Umbilical cord (tissue), 2 donors: ENCODE measurements around the gene ORM2. TPM values are rescaled to one million over a fixed set of nuclear protein-coding genes. Genes with fewer than 3 reads are reported as not detected.
"Not testable (repeated sequence)": the region's sequence is repeated elsewhere in the genome, so short reads cannot be mapped to it uniquely, and the experiment has no call there.

ENCODE experiments used
- DNase-seq: peaks from one replicate; pipeline ENCODE4 v3.0.0-alpha.2; 2015; ENCODE audit warnings: low spot score
- total RNA-seq: library from RNA; depleted of rRNA; stranded (reverse); fragments of >200 nt; gene quantifications from one replicate; pipeline ENCODE4 v1.2.3, GENCODE V29; 2014; ENCODE audit warnings: low replicate concordance; ENCODE audit not compliant: insufficient read depth

The ORM2 gene
- total RNA-seq = not detected

DNA sequence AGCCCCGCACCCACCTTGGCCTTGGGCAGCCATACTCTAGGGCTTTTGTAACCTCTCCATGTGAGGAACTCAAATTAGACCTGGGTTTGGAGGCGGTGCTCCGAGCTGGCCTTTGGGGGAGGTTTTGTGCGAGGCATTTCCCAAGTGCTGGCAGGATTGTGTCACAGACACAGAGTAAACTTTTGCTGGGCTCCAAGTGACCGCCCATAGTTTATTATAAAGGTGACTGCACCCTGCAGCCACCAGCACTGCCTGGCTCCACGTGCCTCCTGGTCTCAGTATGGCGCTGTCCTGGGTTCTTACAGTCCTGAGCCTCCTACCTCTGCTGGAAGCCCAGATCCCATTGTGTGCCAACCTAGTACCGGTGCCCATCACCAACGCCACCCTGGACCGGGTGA is at the start of gene ORM2:
Gene ORM2 (plus strand): TSS at position 245 of the 398 bp plus-strand sequence. CDS start 36 bp downstream, at position 281.
- not testable (repeated sequence) for DNase-seq

DNA sequence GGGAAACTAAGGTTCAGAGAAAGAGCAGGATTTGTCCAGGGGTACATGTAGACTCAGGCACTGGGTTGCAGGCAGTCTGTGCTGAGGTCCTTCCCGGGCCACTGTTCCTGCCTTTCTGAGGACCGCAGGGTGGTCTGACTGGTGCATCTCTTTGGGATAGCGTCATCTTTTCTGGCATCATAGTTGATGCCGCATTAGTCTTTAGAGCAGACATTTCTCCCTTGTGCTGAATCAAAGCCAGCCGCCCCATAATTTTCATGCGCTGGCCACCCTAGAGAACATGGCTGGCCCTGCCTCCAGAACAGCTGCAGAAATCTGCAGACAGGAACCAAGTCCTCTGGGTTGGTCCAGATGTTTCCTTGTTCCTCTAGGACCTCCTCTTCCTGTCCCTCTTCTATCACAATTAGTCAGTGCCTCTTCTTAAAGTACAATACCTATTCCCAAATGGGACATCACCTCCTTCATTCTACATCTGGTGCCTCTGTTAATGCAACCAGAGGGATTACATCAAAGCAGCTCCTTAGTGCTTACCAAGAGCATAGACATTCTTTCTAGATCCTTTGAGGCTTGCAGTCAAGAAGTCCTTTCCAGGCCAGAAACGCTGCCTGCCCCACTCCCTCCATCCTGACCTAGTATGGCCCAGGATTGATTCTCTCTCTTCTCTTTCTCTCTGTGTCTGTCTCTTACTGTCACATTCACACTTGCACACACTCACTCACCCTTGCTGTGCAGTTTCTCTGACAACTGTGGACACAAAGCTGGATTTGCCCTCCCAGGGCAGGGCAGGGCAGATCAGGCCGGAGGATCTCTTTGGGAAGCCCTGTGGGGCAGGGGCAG is 48.8 kb upstream of the ORM2 start:
- no peak for DNase-seq

DNA sequence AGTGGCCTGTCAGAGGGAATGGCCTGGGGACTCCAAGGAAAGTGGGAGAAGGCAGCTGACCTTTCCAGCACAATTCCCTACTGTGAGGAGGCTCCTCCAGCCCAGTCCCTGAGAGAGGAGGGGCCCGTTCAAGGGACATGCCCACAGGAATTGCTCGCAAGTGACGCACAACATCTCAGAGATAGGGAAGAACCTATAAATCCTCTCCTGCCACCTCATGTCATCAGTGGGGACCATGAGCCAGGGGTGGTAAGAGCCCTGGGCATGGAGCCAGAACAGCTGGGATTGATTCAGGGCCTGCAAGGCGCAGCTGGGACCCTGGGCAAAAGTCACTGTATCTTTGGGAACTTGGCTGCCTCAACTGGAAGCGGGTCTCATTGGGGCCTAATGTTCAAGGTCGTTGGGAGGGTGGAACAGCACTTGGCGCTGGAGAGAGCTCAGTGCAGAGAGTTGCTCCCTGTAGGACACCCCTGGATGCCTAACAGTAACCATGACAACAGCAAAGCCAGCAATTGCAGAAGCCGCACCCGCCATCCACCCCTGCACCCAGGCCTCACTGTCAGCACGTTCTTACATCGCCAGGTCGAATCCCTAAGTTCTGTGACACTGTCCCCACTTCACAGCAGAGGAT is 48.1 kb upstream of the ORM2 start:
- peak; percentile 71 for DNase-seq

DNA sequence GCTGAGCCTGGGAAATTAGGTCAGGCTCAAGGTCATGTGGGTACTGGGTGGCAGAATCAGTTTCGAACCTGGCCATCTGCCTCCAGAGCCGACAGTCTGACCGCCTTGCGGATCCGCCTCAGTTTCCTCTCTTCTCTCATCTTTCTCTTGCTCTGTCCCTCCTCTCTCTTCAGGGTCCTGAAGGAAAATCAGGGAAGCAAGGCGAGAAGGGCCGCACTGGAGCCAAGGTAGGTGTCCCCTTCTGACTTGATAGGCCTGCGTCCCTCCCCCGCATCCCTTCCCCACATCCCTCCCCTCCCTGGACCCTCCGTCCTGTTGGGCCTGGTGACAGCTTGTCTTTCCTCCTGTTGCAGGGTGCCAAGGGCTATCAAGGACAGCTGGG is 47.6 kb upstream of the ORM2 start:
- DNase-seq = no peak

DNA sequence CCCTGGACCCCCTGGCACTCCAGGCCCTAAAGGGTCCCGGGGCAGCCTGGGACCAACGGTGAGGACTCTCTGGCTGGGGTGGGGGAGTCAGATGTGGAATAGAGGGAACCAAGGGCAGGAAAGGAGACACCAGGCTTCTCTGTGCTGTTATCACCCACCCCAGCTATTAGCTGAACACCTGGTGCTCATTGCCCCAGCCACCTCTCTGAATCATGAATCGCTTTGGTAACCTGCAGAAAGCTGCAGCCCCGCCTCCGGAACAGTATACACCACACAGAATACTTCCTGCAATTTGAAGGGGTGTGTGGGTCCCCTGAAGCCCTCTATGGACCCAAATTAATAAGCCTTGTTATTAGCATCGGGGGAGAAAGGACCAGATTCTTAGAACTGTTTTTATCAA is 47.2 kb upstream of the ORM2 start:
- DNase-seq = no peak

DNA sequence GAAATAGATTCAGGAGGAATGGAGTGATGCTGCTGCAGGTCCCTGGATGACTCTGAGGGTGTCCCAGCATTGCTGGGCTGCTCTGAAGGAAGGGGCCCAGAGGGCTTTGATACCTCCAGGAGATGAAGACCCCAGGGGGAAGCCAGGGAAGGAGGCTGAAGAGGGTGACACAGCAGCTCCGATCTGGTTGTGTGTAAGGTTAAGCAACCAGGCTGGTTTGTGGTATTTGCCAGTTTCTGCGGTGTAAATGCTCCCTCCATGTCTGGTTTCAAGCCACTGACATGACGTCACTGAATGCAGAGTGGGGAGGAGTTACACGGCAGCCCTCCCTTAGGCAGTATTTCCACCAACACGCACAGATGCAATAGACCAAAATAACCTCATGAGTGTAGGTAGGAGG is 46.7 kb upstream of the ORM2 start:
- DNase-seq = peak; percentile 68

DNA sequence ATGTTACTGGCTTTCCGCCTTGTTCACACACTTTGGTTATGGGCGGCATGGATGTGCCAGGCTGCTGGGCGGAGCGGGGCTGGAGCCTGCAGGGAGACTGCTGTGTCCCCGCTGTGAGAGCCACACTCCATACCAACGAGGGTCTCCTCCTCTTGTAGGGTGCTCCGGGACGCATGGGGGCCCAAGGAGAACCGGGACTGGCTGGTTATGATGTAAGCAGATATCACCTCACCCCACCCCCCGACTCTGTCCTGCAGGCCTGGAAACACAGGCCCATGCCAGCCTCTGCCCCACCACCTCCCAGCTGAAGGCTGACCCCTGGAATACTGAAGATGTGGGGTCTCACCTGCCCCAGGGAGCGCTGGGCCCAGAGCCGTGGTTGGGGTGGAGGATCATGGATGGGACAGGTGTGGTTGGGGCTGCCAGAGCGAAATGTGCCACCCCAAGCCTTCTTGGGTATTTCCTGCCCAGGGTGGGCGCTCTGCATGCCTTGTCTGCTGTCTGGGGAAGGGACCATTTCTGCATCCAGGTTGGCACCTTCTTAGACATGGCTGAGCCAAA is 46.0 kb upstream of the ORM2 start:
- no peak for DNase-seq

DNA sequence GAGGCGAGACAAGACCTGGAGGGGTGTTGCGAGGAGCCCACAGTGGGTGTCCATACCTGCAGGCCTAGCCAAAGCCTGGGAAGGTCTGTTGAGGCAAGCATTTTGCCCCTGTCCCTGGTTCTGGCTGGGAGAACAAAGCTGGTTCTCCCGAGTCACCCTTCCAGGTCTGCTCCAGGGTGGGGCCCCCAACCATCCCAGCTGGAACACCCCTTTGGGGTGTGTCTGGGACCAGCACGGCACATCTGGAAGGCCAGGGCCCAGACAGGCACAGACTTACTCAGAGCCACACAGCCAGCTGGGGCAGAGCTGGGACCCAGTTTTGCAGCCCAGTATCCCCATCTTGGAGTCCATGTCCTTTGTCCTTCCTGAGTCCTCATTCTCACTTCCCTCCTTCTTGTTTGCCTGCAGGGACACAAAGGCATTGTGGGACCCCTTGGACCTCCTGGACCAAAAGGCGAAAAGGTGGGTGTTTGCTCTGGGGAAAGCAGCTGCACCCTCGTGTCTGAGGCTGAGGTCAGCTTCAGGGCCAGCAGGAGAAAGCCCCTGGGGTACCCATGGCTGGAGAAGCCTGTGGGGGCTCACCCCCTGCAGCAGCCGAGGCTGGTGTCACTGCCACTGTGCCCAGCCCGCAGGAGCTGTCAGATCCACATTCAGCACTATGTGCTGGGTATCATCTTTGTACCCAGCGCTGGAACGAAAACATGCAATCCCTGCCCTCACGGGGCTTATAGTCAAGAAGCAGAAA is 45.2 kb upstream of the ORM2 start:
- no peak for DNase-seq

DNA sequence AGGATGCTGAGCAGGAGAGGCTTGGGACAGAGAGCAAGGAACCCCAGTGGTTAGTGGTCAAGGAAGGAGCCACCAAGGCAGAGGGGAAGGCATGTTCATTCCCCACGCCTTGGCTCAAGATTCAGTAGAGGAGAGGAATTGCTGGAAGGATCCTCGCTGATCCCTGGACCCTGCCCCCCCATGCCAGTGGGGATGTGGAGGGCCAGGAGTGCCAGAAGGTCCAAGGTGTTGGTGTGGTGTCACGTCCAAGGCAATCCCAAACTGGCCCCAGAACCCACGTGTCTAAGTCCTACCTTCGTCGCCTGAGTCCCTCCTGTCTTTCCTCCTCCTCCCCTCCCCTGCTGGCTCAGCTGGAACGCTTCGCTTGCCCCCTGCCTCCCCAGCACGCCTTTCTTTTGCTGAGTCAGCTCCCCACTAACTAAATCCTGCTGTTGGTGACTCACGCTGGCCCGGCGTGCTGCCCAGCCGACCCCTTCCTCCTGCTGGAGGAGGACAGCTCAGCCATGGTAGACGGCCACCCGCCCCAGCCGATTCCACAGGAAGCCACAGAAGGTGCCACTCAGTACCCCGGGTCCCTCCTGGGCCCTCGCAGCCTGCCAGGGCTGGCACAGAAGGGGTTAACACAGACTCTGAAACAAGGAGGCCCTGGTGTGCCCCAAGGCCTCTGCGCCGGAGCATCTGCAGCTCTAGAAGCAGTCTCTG is 44.4 kb upstream of the ORM2 start:
- peak; percentile 94 for DNase-seq

DNA sequence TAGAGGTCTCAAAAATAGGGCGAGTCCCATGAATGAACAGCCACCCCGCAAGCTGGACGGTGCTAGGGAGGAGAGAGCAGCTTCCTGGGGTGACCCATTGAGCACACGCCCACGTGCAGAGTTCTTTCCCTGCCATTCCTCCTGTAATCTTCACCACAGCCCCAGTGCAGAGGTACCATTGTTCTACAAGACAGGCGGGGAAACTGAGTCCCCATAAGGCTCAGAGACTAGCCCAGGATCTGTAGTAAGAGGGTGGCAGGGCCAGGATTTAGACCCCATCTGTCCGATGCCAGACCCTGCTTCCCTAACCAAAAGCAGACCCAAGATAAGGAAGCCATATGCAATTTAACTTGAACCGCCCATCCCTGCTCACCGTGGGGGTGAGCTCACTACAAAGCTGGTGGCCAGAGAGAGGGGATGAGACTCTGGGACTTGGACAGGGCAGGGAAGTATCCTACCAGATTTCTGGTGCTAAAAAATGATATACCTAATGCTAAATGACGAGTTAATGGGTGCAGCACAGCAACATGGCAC is 43.5 kb upstream of the ORM2 start:
- no peak for DNase-seq

DNA sequence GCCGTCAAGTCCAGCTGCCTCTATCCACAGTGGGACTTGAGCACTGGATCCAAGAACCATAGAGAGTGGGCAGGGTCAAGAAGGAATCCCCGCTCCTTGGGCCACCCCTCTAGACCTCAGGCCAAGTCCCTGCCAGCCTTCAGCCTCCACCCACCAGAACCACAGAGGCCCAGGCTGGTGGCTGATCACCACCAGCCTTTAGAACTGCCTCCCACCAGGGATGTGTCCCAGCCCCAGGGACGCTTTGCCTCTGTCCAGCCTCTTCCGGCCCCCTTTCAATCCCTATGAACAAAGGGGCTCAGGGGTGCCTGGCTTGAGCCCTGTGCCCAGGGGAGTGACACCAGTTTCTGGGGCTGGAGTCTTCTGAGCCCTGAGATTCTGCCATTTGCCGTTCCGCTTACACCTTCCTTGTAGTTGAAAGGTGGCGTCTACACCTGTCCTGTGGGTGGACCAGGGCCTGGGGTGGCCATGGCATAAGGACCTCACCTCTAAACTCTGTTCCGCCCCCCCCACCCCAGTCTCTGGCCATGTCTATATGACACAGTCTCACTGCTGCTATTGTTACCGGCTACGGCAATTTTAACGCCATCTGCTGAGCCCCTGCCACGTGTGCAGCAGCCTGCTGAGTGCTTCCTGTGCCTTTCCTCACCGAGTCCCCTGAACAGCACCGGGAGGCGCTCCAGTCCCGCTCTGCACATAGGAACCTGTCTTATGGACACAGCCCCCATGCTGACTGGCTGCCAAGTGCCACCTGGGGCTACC is 42.5 kb upstream of the ORM2 start:
- no peak for DNase-seq

DNA sequence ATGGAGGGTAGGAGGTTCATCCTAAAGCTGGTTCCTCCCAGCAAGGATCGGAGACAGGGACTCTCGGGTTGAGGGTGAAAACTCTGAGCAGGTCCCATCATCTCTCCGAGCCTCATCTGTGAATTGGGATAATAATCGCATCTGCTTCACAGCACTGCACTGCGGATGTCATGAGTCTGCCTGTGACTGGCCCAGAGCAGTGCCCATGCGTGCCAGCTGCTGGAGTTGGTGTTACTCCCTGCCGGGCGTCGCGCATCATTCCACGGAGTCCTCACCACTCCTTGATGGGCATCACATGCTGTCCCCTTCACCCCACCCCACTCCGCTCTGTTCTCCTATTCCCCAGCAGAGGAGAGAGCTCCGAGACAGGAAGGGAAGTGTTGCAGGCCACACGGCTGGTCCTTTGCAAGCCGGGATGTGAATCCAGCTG is 41.9 kb upstream of the ORM2 start:
- DNase-seq = no peak

DNA sequence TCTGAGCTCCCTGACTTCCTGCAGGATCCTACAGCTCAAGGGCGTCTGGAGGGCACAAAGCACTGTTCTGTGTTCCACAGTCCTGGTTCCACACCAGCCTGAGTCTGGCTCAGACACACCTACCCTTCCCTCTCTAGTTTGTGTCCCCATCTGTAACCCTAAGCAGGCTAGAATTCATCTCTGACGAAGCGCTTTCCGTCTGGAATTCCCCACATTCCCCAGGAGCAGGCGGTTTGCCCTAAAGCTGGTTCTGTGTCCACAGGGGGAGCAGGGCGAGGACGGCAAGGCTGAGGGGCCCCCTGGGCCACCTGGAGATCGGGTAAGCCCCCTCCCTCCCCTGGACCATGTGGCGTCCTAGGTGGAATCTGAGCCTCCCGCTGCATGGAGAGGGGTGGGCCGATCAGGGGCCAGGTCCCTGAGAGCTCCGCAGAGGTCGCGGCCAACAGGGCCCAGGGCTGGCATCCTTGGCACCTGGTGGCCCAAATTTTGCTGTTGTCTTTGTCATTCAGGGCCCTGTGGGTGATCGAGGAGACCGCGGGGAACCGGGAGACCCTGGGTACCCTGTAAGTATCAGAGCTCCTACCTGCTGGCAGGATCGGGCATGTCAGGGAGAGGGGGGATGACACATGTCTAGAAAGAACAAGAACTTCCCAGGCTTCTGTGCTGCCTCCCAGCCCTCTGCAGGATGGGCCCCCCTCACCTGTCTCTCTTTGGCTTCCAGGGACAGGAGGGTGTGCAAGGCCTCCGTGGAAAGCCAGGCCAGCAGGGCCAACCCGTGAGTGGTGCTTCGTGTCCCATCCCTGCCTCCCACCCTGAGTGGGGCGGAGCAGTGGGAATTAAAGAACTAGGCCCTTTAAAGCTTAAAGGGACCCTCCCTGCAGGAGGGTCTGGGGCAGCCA is 41.2 kb upstream of the ORM2 start:
- DNase-seq = peak; percentile 74

DNA sequence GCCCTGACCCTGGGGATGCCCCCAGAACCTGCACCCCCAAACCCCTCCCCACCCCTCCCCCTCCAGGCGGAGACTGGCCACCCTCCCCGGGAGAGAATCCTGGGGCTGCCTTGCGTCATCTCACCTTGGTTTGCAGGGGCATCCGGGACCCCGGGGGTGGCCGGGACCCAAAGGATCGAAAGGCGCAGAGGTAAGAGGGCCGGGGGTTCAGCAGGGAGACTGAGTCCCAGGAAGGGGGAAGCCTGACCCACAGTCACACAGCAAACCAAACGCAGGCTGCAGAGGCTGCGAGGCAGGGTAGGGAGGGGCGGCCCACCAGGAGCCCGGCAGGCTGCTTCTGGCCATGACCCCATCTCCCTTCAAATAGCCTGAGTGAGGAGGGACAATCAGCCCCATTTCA is 40.6 kb upstream of the ORM2 start:
- no peak for DNase-seq

DNA sequence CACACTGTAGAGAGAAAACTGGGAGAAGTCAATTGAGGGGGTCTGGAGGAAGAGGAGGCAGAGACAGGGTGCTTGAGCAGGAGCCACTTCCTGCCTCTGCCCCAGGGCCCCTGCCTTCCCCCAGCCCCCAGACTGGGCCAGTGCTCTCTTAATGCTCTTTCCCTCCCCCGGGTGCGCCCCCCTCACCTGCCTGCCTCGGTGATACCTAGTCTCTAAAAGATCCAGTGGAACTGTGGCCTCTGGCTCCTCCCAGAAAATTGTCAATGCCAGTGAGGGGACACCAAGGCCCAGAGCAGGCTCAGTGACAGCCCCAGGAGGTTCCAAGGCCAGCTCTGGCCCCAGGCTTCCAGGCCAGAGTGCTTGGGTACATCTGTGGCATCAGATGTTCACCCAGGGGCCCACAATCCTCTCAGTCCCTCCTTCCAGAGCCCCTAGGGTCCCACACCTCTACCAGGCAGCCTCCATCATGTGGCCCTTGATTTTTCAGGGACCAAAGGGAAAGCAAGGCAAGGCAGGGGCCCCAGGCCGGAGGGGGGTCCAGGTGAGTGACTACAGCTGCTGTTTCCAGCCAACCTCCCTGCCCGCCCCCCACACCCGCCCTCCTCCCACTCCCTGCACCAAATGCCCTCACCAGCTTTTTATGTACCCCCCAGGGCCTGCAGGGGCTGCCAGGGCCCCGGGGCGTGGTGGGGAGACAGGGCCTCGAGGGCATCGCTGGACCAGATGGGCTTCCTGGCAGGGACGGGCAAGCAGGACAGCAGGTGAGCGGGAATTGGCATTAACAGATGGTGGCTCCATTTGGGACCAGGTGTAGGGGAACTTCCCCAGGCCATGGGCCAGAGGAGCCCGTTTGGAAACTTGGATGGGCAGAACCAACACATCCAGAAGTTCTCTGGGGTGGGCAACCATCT is 39.8 kb upstream of the ORM2 start:
- DNase-seq = no peak

DNA sequence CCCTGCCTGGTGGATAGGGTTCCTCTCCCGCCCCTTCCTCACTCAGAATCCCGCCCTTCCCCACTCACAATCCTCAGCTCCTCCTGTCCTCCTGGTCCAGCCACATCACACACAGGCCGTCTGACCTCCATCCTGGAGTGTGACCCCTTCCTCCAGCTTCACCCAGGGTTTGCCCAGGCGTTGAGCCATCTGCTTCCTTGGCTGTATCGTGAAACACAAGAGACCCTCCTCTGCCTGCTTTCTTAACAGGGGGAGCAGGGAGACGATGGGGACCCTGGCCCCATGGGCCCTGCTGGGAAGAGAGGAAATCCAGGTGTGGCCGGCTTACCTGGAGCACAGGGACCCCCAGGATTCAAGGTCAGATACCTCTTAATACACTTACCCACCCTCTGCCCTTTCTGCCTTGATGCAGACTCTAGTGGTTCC is 39.1 kb upstream of the ORM2 start:
- no peak for DNase-seq

DNA sequence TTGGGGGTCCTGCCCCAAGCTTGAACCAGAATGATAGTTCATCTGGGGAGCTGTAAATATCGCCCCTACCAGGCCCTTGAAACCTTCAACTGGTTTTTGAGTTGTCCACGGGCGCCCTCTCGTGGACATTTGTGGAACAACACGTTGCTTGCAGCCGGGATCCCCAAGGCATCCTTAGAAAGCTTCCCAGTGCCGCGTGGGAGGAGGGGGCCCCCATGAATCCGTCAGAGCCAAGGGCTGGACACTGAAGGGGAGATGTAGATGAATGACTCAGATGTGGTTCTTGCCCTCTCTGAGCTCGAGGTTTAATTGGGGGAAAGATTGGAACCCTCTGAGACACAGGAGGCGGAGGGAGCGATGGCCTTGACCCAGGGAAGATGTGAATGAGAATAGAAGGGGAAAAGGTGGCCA is 38.6 kb upstream of the ORM2 start:
- peak; percentile 77 for DNase-seq

DNA sequence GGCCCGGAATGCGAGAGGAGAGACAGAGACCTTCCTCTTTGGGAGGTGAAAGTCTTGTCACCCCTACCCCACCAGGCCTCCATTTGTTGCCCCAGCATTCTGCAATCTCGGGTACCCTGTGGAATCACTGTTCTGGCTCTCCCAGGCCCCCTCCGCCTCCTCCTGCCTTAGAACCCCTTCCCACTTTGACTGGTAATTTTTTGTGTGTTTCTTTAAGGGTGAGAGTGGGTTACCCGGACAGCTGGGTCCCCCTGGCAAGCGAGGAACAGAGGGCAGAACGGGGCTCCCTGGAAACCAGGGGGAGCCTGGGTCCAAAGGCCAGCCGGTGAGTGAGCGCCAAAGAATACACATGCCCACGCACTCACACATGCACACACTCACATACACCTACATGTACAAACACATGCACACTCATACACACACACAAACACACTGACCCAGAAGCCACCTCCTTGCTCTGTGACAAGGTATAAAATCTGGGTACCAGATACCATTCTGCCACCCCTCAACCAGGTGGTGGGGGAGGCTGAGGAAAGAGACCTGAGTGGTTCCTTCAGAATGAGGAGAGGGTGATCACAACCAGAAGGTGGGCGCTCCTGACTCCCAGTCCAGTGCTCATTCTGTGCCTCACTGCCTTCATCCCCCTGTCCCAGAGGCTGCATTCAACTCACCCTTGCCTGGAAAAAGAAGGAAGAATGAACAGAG is 37.6 kb upstream of the ORM2 start:
- DNase-seq = no peak
